Measurements from ENCODE around the gene PLXNA2. TPM values are rescaled to one million over a fixed set of nuclear protein-coding genes. Genes with fewer than 3 reads are reported as not detected.

Gene PLXNA2
- total and polyA plus RNA-seq, 2 of the 13 experiments (the other 11 are each of a cell fraction or from before 2014, with no cell fraction given) = 1.1 to 2.1 TPM

DNA sequence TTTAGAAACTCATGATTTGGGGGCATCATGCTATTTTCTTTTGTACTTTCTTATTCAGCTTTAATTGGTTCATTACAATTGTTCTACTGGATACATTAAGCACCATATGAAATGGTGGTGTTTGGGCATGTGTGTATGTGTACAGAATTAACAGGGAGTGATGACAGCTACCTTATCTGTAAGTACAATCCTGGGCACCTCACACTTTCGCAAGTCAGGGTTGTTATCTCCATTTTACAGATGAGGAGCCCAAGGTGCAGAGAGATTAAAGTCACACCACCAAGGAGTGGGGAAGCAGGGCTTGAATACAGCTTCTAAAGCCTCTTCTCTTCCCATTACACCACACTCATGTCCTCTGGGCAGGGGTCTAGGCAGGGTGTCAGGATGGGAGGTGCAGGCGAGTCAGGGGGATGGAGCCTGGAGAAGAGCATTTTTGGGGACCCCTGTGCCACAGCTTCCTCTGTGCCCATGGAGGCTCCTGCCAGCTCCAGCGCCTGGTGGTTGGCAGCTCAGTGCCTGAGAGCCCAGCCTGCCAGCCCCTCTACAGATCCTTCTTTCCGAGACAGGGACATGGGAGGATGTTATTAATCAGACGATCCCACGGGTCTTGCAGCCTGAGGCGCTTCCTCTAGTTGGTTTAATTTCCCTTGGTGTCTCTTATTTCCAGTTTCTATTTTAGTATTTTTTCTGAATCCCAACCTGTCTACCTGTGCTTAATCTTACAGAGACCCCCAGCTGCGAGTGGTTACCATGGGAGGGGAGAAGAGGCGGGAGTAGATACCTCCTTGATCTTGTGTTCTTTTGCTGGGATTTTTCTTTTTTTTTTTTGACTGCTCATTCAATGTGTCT is 207.0 kb downstream of the PLXNA2 start:
- TF ChIP-seq NFE2 (CRISPR knock-in tag; IDR thresholded peaks at IDR 0.05) (no peak), ZNF160 (CRISPR knock-in tag; IDR thresholded peaks at IDR 0.05) (no peak), MAFK (conservative IDR thresholded peaks at IDR 0.05 in 1 of 2, IDR thresholded peaks at IDR 0.05 in 1 of 2; ENCODE audit: low read length in 2 of 2) (no peak), MEIS1 (CRISPR knock-in tag; IDR thresholded peaks at IDR 0.05; ENCODE audit: borderline replicate concordance) (no peak), KDM4B (CRISPR knock-in tag; IDR thresholded peaks at IDR 0.05) (no peak), HNRNPH1 (optimal IDR thresholded peaks at IDR 0.05; ENCODE audit: low read depth, low read length) (no peak), ZC3H13 (CRISPR knock-in tag; IDR thresholded peaks at IDR 0.05) (no peak), ESRRA (CRISPR knock-in tag; IDR thresholded peaks at IDR 0.05; ENCODE audit: low read depth) (no peak), TFE3 (CRISPR knock-in tag; IDR thresholded peaks at IDR 0.05) (no peak), GLI4 (CRISPR knock-in tag; IDR thresholded peaks at IDR 0.05; ENCODE audit: borderline replicate concordance) (no peak)
- TF ChIP-seq, protein P1, sequence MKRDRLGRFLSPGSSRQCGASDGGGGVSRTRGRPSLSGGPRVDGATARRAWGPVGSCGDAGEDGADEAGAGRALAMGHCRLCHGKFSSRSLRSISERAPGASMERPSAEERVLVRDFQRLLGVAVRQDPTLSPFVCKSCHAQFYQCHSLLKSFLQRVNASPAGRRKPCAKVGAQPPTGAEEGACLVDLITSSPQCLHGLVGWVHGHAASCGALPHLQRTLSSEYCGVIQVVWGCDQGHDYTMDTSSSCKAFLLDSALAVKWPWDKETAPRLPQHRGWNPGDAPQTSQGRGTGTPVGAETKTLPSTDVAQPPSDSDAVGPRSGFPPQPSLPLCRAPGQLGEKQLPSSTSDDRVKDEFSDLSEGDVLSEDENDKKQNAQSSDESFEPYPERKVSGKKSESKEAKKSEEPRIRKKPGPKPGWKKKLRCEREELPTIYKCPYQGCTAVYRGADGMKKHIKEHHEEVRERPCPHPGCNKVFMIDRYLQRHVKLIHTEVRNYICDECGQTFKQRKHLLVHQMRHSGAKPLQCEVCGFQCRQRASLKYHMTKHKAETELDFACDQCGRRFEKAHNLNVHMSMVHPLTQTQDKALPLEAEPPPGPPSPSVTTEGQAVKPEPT (CRISPR knock-in tag; IDR thresholded peaks at IDR 0.05; ENCODE audit: low read depth) = no peak
- TF ChIP-seq, protein P2, sequence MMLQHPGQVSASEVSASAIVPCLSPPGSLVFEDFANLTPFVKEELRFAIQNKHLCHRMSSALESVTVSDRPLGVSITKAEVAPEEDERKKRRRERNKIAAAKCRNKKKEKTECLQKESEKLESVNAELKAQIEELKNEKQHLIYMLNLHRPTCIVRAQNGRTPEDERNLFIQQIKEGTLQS (CRISPR knock-in tag; IDR thresholded peaks at IDR 0.05) = no peak
- TF ChIP-seq, protein P3, sequence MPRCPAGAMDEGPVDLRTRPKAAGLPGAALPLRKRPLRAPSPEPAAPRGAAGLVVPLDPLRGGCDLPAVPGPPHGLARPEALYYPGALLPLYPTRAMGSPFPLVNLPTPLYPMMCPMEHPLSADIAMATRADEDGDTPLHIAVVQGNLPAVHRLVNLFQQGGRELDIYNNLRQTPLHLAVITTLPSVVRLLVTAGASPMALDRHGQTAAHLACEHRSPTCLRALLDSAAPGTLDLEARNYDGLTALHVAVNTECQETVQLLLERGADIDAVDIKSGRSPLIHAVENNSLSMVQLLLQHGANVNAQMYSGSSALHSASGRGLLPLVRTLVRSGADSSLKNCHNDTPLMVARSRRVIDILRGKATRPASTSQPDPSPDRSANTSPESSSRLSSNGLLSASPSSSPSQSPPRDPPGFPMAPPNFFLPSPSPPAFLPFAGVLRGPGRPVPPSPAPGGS (CRISPR knock-in tag; IDR thresholded peaks at IDR 0.05) = no peak
- TF ChIP-seq, protein P4, sequence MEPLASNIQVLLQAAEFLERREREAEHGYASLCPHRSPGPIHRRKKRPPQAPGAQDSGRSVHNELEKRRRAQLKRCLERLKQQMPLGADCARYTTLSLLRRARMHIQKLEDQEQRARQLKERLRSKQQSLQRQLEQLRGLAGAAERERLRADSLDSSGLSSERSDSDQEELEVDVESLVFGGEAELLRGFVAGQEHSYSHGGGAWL (CRISPR knock-in tag; IDR thresholded peaks at IDR 0.05) = no peak
- Histone ChIP-seq H3K4me1 (ENCODE audit: insufficient read depth, low read length) (no peaks in the 10 kb centered on the region), H3K4me3 (replicated peaks in 1 of 3; ENCODE audit: insufficient read depth in 1 of 3, low read depth in 2 of 3, low read length in 3 of 3) (no peak overlapping the region), H3K79me2 (ENCODE audit: insufficient read depth, low read length) (no peaks in the 10 kb centered on the region), H3K4me2 (ENCODE audit: low read depth, low read length) (no peak overlapping the region), H3K36me3 (replicated peaks in 1 of 2; ENCODE audit: control insufficient read depth in 1 of 2, insufficient read depth in 2 of 2, low read length in 2 of 2) (no peaks in the 10 kb centered on the region), H2AFZ (ENCODE audit: low read length) (no peak overlapping the region), H3K9me3 (ENCODE audit: low read length) (no peaks in the 10 kb centered on the region), H3K27ac (ENCODE audit: extremely low read length, insufficient read depth, low read length) (no peak overlapping the region), H3K27me3 (ENCODE audit: control insufficient read depth in 1 of 2, insufficient read depth in 2 of 2, low read length in 2 of 2) (no peaks in the 10 kb centered on the region), H4K20me1 (ENCODE audit: insufficient read depth, low read length) (no peaks in the 10 kb centered on the region), H3K9ac (ENCODE audit: insufficient read depth, low read depth, low read length) (no peak overlapping the region)
- 86% methylated on average over 9 of the region's 9 CpGs for WGBS (ENCODE audit: low lambda C conversion rate)
- ATAC-seq = no peak
- CTCF ChIA-PET (ENCODE audit: low intra/inter-chr PET ratio, low total read pairs) = no interaction called here
- in situ Hi-C loops (cut with HindIII; ENCODE audit: extremely low pct_ligation_motif_present, low pct_unique_long_range_greater_than_20kb) (loop anchor here (5.0 kb wide), 1 partner anchor 50 kb away; no protein-coding TSS in a partner anchor), intact Hi-C loops (cut with micrococcal nuclease; ENCODE audit: unreplicated experiment) (no loop called here)
- FAIRE-seq = no peak
- POLR2A ChIA-PET = no interaction called here
- no TSS peak for BruUV-seq (replicated peaks)
- no peak for DNase-seq (ENCODE audit: low spot score)

Measured in HepG2 (cell line).